EL (cell line): ENCODE data around the gene ABL1.

ENCODE experiments used
- DNase-seq: peaks from one replicate; pipeline ENCODE4 v3.0.0-alpha.2; 2016

ABL1 gene

DNA sequence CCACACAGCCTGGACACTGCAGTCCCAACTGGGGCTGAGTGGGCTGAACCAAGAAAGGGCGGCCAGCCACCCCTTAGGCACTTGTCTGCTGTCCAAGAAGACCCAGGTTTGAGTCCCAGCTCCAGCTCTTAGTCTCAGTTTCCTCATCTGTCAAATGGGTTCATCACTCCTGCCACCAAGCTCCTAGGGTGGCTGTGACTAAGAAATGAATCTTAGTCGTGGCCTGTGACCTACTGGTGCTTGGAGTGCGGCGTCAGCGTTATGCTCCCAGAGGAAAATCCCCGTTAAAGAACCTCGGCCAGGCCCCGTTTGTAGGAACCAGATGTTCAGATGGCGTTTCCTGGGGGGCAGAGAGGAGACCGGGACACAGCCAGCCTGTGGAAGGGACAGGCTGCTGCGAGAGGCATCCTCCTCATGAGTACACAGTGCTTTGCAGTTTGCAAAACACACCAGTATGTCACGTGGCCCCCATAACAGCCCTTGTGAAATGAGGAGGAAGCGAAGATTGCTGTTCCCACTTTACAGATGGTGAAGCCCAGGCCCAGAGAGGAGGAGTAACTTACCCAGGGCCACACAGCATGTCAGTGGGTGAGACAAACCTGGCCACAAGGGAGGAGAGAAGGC, 100.7 kb downstream of the ABL1 start:
- no peak for DNase-seq

DNA sequence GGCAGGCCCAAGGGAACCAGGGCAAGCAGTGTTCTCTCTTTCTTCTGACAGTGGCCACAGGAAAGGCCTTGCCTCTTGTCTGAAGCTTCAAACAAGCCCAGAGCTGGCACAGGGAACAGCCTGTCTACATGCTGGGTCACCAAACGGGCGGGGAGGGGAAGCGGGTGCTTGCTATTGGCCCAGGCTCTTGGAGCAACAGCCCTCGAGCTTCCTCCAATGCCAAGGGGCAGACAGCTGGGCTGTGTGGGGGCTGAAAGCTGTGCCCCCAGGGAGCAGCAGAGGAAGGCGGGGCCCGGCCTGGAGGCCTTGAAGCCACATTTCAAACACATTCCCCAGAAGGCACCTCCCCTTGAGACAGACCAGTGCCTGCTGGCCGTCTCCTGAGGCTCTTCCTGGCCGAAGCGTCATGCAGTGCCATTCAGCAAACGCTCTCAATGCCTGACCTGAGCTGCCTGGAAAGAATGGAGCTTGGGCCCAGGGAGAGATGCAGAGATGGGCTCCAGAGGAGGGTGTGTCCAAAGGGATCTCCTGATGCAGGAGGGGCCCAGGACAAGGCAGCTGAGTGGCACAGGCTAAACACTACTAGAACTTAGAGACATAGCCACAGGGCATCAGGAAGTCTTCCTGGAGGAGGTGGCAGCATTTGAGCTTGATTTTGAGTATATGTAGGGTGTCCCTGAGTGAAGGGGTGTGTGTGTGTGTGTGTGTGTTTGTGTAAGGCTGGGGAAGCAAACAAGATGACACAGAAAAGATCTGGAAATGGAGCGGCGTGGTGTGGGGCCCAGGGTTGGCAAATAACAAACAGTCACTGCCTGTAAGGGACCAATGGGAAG, 101.4 kb downstream of the ABL1 start:
- DNase-seq, result peak; percentile 91
